GM12891 (cell line): ENCODE data around the gene CARD19.

Source experiments
- PAX5 ChIP-seq: IDR thresholded peaks from 2 replicates; pipeline ENCODE4 v1.6.1; 2011; ENCODE audit warnings: low read length, moderate library complexity, mild to moderate bottlenecking; ENCODE audit not compliant: insufficient read depth, severe bottlenecking
- POLR2A ChIP-seq: IDR thresholded peaks from 2 replicates; pipeline ENCODE4 v1.6.1; 2011; ENCODE audit warnings: low read depth, low read length, control low read depth
- POLR2AphosphoS5 ChIP-seq: IDR thresholded peaks from 2 replicates; pipeline ENCODE4 v1.6.1; 2011; ENCODE audit warnings: low read depth, low read length, control low read depth
- SPI1 ChIP-seq: IDR thresholded peaks from 2 replicates; pipeline ENCODE4 v1.6.1; 2011; ENCODE audit warnings: low read depth, low read length, control low read depth
- TAF1 ChIP-seq: IDR thresholded peaks from 2 replicates; pipeline ENCODE4 v1.6.1; 2011; ENCODE audit warnings: low read depth, low read length, control low read depth

GRCh38 chr9:93126825-93127368, 30.9 kb downstream of the CARD19 start:
- TF ChIP-seq POLR2AphosphoS5 (no peak), TAF1 (no peak), POLR2A (no peak), SPI1 (no peak), PAX5 (no peak)
